D721Med (cell line): ENCODE data around the gene COL5A1.
A peak's percentile ranks its signal among the peaks of the same experiment; 100 is the strongest.

ENCODE experiments used
- DNase-seq: peaks from one replicate; pipeline ENCODE4 v3.0.0; 2011; ENCODE audit warnings: low spot score; ENCODE audit not compliant: insufficient read length
- FAIRE-seq: peaks from 2 replicates; lab custom pipeline; 2011; peaks lifted over from hg19 to GRCh38; lab: Jason Lieb, UNC
- CTCF ChIP-seq: IDR thresholded peaks from 2 replicates; pipeline ENCODE4 v1.5.1; 2012; ENCODE audit warnings: mild to moderate bottlenecking, control low read depth; ENCODE audit not compliant: insufficient read depth; ENCODE audit errors: missing control alignments

The COL5A1 gene

DNA sequence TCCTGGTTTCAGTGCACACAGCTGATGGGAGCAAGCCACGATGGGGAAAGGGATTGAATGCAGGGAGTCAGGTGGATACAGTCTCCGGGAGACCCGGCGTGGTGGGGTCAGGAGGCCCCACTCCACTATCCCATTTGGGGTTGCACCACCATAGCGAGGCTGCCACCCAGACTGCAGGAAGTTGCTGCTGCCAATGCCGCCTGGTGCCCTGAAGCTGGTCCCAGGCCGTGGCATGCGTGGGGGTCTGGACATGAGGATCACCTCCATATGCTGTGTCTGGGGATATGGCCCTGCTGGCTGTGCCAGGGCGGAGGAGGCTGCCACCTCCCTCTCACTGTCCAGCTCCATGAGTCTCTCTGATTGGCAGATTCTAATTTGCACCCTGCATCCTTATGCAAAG lies 45.3 kb downstream of the COL5A1 start:
- DNase-seq (no peak), FAIRE-seq (no peak)
- TF ChIP-seq CTCF: no peak

GRCh38 chr9:134687556-134687955 lies 46.0 kb downstream of the COL5A1 start:
- no peak for DNase-seq
- TF ChIP-seq CTCF: no peak
- no peak for FAIRE-seq

DNA sequence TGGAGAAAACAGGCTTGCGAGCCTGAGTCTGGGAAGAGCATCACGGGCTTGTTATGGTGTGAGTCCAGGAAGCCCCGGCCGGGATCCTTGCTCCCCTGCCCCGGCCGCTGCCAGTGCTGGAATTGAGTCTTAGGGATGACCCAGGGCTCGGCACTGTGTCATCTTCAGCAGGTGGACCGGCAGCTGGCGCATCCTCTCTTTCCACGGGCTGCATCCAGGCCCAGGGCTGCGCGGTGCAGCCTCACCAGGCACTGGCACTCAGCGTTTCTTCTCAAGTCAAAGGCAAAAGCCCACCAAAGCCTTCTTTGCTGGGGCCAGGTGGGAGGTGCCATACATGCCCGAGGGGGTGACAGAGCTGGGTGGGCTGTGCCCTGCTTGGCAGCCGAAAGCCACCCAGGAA lies 46.6 kb downstream of the COL5A1 start:
- no peak for DNase-seq
- FAIRE-seq: no peak
- no peak for TF ChIP-seq CTCF

GRCh38 chr9:134688661-134689320 lies 47.2 kb downstream of the COL5A1 start:
- FAIRE-seq (no peak), DNase-seq (no peak)
- no peak for TF ChIP-seq CTCF

DNA sequence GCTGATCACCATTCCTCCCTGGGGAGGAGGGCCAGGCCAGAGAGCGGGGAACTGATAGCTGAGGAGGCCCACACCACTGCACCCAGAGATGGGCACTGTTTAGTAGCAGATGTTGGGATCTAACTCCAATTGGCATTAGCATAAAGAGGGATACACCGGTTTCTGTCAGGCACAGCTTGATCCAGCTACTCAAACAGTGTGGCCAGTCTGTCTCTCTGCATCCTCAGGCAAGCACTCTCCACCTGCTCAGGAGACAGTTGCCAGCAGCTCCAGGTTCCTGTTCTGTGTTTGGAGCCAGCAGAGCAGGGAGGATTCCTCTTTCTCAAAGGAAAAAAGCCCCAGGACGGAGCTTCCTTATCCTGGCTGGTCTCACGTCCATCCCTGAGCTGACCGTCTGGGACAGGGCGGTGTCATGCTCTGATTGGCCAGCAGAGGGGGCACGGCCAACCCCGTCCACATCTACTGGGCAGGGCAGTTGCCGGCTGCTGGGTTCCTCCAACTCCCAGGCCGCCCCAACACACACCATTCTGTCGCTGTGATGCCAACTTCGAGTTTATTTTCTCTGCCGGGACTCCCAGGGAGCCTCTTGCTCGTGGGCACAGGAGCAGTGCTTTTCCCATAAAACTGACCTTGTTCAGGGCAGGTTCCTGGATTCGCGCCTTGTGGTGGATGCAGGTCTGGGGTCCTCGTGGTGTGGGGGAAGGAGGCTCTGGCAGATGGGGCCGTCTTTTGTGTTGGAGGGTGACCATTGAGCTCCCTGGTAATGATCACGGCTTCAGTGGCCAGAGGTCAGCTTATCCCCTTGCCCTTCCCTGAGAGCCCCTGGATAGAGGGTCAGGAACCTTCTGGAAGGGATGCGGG lies 47.9 kb downstream of the COL5A1 start:
- DNase-seq (no peak), FAIRE-seq (no peak)
- peak; percentile 48 for TF ChIP-seq CTCF

- no peak for DNase-seq
- no peak for TF ChIP-seq CTCF
- FAIRE-seq: no peak
These were observed 48.7 kb downstream of the COL5A1 start for GRCh38 chr9:134690301-134690751.
